Mesendoderm (in vitro differentiated cells): Measurements from ENCODE around the gene MCF2L2.

Source experiments
- DNase-seq: peaks from one replicate; pipeline ENCODE4 v3.0.0; 2013
- H2AK5ac ChIP-seq: 2 replicates; pipeline ENCODE4 v1.6.1; 2013; ENCODE audit warnings: low read length, inconsistent platforms
- H2BK120ac ChIP-seq: 2 replicates; pipeline ENCODE4 v1.6.1; 2013; ENCODE audit warnings: low read depth, mild to moderate bottlenecking, low read length, moderate library complexity, mixed read lengths
- H2BK15ac ChIP-seq: replicated peaks from 2 replicates; pipeline ENCODE4 v1.6.1; 2013; ENCODE audit warnings: low read depth, mild to moderate bottlenecking, moderate library complexity
- H2BK5ac ChIP-seq: 2 replicates; pipeline ENCODE4 v1.6.1; 2013; ENCODE audit warnings: low read length, inconsistent platforms
- H3K18ac ChIP-seq: 2 replicates; pipeline ENCODE4 v1.6.1; 2013; ENCODE audit warnings: mild to moderate bottlenecking, low read length, mixed read lengths
- H3K23ac ChIP-seq: one replicate; pipeline ENCODE4 v1.6.1; 2013; ENCODE audit warnings: low read length
- H3K27ac ChIP-seq: 2 replicates; pipeline ENCODE4 v1.5.1; 2013; ENCODE audit warnings: low read depth, mild to moderate bottlenecking, inconsistent platforms, low read length, moderate library complexity
- H3K27me3 ChIP-seq: 2 replicates; pipeline ENCODE4 v1.6.1; 2013; ENCODE audit warnings: low read length, control low read depth, mild to moderate bottlenecking, inconsistent platforms; ENCODE audit not compliant: insufficient read depth, poor library complexity
- H3K36me3 ChIP-seq: 2 replicates; pipeline ENCODE4 v1.6.1; 2013; ENCODE audit warnings: low read length, inconsistent platforms; ENCODE audit not compliant: control insufficient read depth, insufficient read depth
- H3K4ac ChIP-seq: one replicate; pipeline ENCODE4 v1.6.1; 2013; ENCODE audit warnings: low read depth, mild to moderate bottlenecking, low read length, moderate library complexity
- H3K4me1 ChIP-seq: 2 replicates; pipeline ENCODE4 v1.6.1; 2013; ENCODE audit warnings: low read depth, low read length, inconsistent platforms; ENCODE audit not compliant: control insufficient read depth
- H3K4me2 ChIP-seq: 2 replicates; pipeline ENCODE4 v1.6.1; 2013; ENCODE audit warnings: low read length
- H3K4me3 ChIP-seq: 2 replicates; pipeline ENCODE4 v1.5.1; 2013; ENCODE audit warnings: mild to moderate bottlenecking, low read length
- H3K56ac ChIP-seq: one replicate; pipeline ENCODE4 v1.6.1; 2013; ENCODE audit warnings: low read length
- H3K79me1 ChIP-seq: 2 replicates; pipeline ENCODE4 v1.6.1; 2013; ENCODE audit warnings: low read length, inconsistent platforms
- H3K79me2 ChIP-seq: 2 replicates; pipeline ENCODE4 v1.6.1; 2013; ENCODE audit warnings: mild to moderate bottlenecking, low read length; ENCODE audit not compliant: control insufficient read depth, insufficient read depth
- H3K9ac ChIP-seq: 2 replicates; pipeline ENCODE4 v1.6.1; 2013; ENCODE audit warnings: low read length, inconsistent platforms
- H4K5ac ChIP-seq: one replicate; pipeline ENCODE4 v1.6.1; 2013; ENCODE audit warnings: low read length
- H4K8ac ChIP-seq: one replicate; pipeline ENCODE4 v1.6.1; 2013; ENCODE audit warnings: low read depth, mild to moderate bottlenecking, control low read depth, low read length, moderate library complexity
- WGBS: extraction: QIAGEN DNeasy Blood & Tissue Kit; methylation state at CpG from one replicate; pipeline ENCODE4 v1.1.7; 2013; ENCODE audit warnings: low lambda C conversion rate, missing lambda C conversion rate; ENCODE audit not compliant: insufficient coverage; ENCODE audit errors: extremely low coverage; 5-methylcytosine and 5-hydroxymethylcytosine counted together

Gene MCF2L2

GRCh38 chr3:183357564-183358079 lies 70.8 kb downstream of the MCF2L2 start:
- H3K4me1 ChIP-seq: peaks cover 10% of the 10 kb centered on the region
- H3K4me3 ChIP-seq: no peak overlapping the region
- no peak for DNase-seq
- no peak overlapping the region for H3K4me2 ChIP-seq
- H2AK5ac ChIP-seq: no peak overlapping the region
- no peaks in the 10 kb centered on the region for H3K79me2 ChIP-seq
- H3K79me1 ChIP-seq: no peaks in the 10 kb centered on the region
- H3K23ac ChIP-seq: no peak overlapping the region
- H3K4ac ChIP-seq: no peak overlapping the region
- no peak overlapping the region for H3K56ac ChIP-seq
- H4K5ac ChIP-seq: no peak overlapping the region
- H3K9ac ChIP-seq: no peak overlapping the region
- no peak overlapping the region for H2BK120ac ChIP-seq
- H3K18ac ChIP-seq: no peak overlapping the region
- H2BK15ac ChIP-seq: no peak overlapping the region
- no peaks in the 10 kb centered on the region for H3K36me3 ChIP-seq
- no peaks in the 10 kb centered on the region for H3K27me3 ChIP-seq
- WGBS: no CpG with 5 or more reads among the region's 8 CpGs
- no peak overlapping the region for H4K8ac ChIP-seq
- no peak overlapping the region for H3K27ac ChIP-seq
- H2BK5ac ChIP-seq: no peak overlapping the region

- no peak overlapping the region for H2BK15ac ChIP-seq
- H2AK5ac ChIP-seq: no peak overlapping the region
- H3K27ac ChIP-seq: no peak overlapping the region
- H3K79me1 ChIP-seq: no peaks in the 10 kb centered on the region
- no peak overlapping the region for H3K4ac ChIP-seq
- no peak for DNase-seq
- no peak overlapping the region for H4K8ac ChIP-seq
- no peak overlapping the region for H3K18ac ChIP-seq
- no peak overlapping the region for H4K5ac ChIP-seq
- H3K23ac ChIP-seq: no peak overlapping the region
- H3K4me3 ChIP-seq: no peak overlapping the region
- H3K27me3 ChIP-seq: no peaks in the 10 kb centered on the region
- no peak overlapping the region for H2BK5ac ChIP-seq
- no peak overlapping the region for H2BK120ac ChIP-seq
- H3K36me3 ChIP-seq: no peaks in the 10 kb centered on the region
- no peaks in the 10 kb centered on the region for H3K79me2 ChIP-seq
- H3K56ac ChIP-seq: no peak overlapping the region
- no peak overlapping the region for H3K9ac ChIP-seq
- H3K4me1 ChIP-seq: peaks cover 10% of the 10 kb centered on the region
- no peak overlapping the region for H3K4me2 ChIP-seq
Measured at GRCh38 chr3:183356920-183357319, 71.5 kb downstream of the MCF2L2 start.

- Histone ChIP-seq H3K79me2 (no peaks in the 10 kb centered on the region), H3K4me1 (peaks cover 10% of the 10 kb centered on the region), H2BK15ac (no peak overlapping the region), H3K36me3 (no peaks in the 10 kb centered on the region), H3K9ac (no peak overlapping the region), H3K18ac (peak overlapping the region; percentile 51), H2BK120ac (peak overlapping the region; percentile 90), H2AK5ac (no peak overlapping the region), H3K4ac (peak overlapping the region; percentile 68), H3K4me3 (no peak overlapping the region), H2BK5ac (peak overlapping the region; percentile 64), H3K56ac (peak overlapping the region; percentile 40), H3K79me1 (no peaks in the 10 kb centered on the region), H3K4me2 (no peak overlapping the region), H3K27ac (peak overlapping the region; percentile 73), H4K8ac (no peak overlapping the region), H3K23ac (no peak overlapping the region), H3K27me3 (no peaks in the 10 kb centered on the region), H4K5ac (no peak overlapping the region)
- WGBS: no CpG with 5 or more reads among the region's 1 CpG
- no peak for DNase-seq
Measured at GRCh38 chr3:183354874-183355273, 73.5 kb downstream of the MCF2L2 start.

- Histone ChIP-seq H3K9ac (no peak overlapping the region), H2BK120ac (peak overlapping the region; percentile 90), H3K79me2 (no peaks in the 10 kb centered on the region), H4K8ac (no peak overlapping the region), H3K36me3 (no peaks in the 10 kb centered on the region), H3K4me1 (peaks cover 10% of the 10 kb centered on the region), H4K5ac (no peak overlapping the region), H2BK5ac (peak overlapping the region; percentile 64), H3K27ac (peak overlapping the region; percentile 73), H3K23ac (no peak overlapping the region), H3K56ac (peak overlapping the region; percentile 40), H2AK5ac (no peak overlapping the region), H2BK15ac (no peak overlapping the region), H3K79me1 (no peaks in the 10 kb centered on the region), H3K18ac (no peak overlapping the region), H3K4ac (peak overlapping the region; percentile 68), H3K27me3 (no peaks in the 10 kb centered on the region), H3K4me2 (no peak overlapping the region), H3K4me3 (no peak overlapping the region)
- WGBS: no CpG with 5 or more reads among the region's 3 CpGs
- peak; percentile 92 for DNase-seq
Measured at GRCh38 chr3:183354325-183354831, 74.0 kb downstream of the MCF2L2 start.

- Histone ChIP-seq H3K4me1 (peaks cover 10% of the 10 kb centered on the region), H3K23ac (peak overlapping the region; percentile 26), H2BK120ac (peak overlapping the region; percentile 24), H3K56ac (peak overlapping the region; percentile 78), H2BK15ac (no peak overlapping the region), H3K36me3 (no peaks in the 10 kb centered on the region), H2AK5ac (no peak overlapping the region), H2BK5ac (peak overlapping the region; percentile 89), H3K27ac (peak overlapping the region; percentile 62), H3K4me3 (no peak overlapping the region), H4K5ac (no peak overlapping the region), H3K9ac (no peak overlapping the region), H3K79me2 (no peaks in the 10 kb centered on the region), H3K18ac (peak overlapping the region; percentile 90), H3K79me1 (no peaks in the 10 kb centered on the region), H3K27me3 (no peaks in the 10 kb centered on the region), H3K4me2 (no peak overlapping the region), H3K4ac (peak overlapping the region; percentile 26), H4K8ac (no peak overlapping the region)
- WGBS: no CpG with 5 or more reads among the region's 7 CpGs
- peak; percentile 54 for DNase-seq
Measured at GRCh38 chr3:183353421-183353820, 75.0 kb downstream of the MCF2L2 start.

- Histone ChIP-seq H3K4me2 (no peak overlapping the region), H3K79me1 (no peaks in the 10 kb centered on the region), H3K23ac (no peak overlapping the region), H3K79me2 (no peaks in the 10 kb centered on the region), H2BK15ac (no peak overlapping the region), H2BK5ac (no peak overlapping the region), H3K27me3 (no peaks in the 10 kb centered on the region), H3K9ac (no peak overlapping the region), H4K8ac (no peak overlapping the region), H3K56ac (peak overlapping the region; percentile 26), H3K36me3 (no peaks in the 10 kb centered on the region), H3K18ac (no peak overlapping the region), H3K4me1 (peaks cover 10% of the 10 kb centered on the region), H4K5ac (no peak overlapping the region), H2BK120ac (no peak overlapping the region), H3K27ac (peak overlapping the region; percentile 93), H2AK5ac (no peak overlapping the region), H3K4me3 (no peak overlapping the region), H3K4ac (no peak overlapping the region)
- WGBS: no CpG with 5 or more reads among the region's 3 CpGs
- peak; percentile 9 for DNase-seq
Measured at GRCh38 chr3:183350164-183350563, 78.3 kb downstream of the MCF2L2 start.
